Thymus (tissue), 11 donors: ENCODE results near the gene ANGPTL7. TPM values are rescaled to one million over a fixed set of nuclear protein-coding genes. Genes with fewer than 3 reads are reported as not detected.
"Not testable (repeated sequence)": the region's sequence is repeated elsewhere in the genome, so short reads cannot be mapped to it uniquely, and the experiment has no call there.

Source experiments
- DNase-seq, 9 donors: peaks; one replicate each; pipeline ENCODE4 v3.0.0-alpha.2; 2013; ENCODE audit warnings: low spot score in 9 of 9, low read depth in 6 of 9, missing footprints in 1 of 9
- H3K27ac ChIP-seq, 2 donors: one replicate each; pipeline ENCODE4 v1.5.1; 2013; ENCODE audit warnings: control low read depth in 1 of 2, low read depth in 1 of 2, low read length in 1 of 2, mild to moderate bottlenecking in 1 of 2, moderate library complexity in 1 of 2
- H3K27me3 ChIP-seq, 2 donors: one replicate each; pipeline ENCODE4 v1.5.1; 2013; ENCODE audit warnings: low read length in 1 of 2; ENCODE audit not compliant: control insufficient read depth in 2 of 2, insufficient read depth in 1 of 2
- H3K36me3 ChIP-seq, 2 donors: one replicate each; pipeline ENCODE4 v1.5.1; 2013; ENCODE audit warnings: low read length in 1 of 2, mild to moderate bottlenecking in 1 of 2, moderate library complexity in 1 of 2; ENCODE audit not compliant: control insufficient read depth in 2 of 2, insufficient read depth in 2 of 2
- H3K4me1 ChIP-seq, 2 donors: one replicate each; pipeline ENCODE4 v1.5.1; 2013; ENCODE audit warnings: low read length in 2 of 2; ENCODE audit not compliant: control insufficient read depth in 2 of 2, insufficient read depth in 2 of 2
- H3K4me3 ChIP-seq, 2 donors: one replicate each; pipeline ENCODE4 v1.5.1; 2013; ENCODE audit warnings: low read length in 2 of 2, control low read depth in 1 of 2, mild to moderate bottlenecking in 1 of 2
- H3K9me3 ChIP-seq, 2 donors: one replicate each; pipeline ENCODE4 v1.5.1; 2013; ENCODE audit warnings: low read length in 1 of 2, mild to moderate bottlenecking in 1 of 2; ENCODE audit not compliant: control insufficient read depth in 2 of 2, insufficient read depth in 1 of 2
- WGBS: extraction: QIAGEN DNeasy Blood & Tissue Kit; methylation state at CpG from one replicate; pipeline ENCODE4 v1.1.7; 2013; 5-methylcytosine and 5-hydroxymethylcytosine counted together
- polyA plus RNA-seq: library from polyadenylated mRNA; stranded (reverse); fragments of 200-250 nt; gene quantifications from one replicate; pipeline ENCODE4 v1.2.3, GENCODE V29; 2013
- total RNA-seq: library from RNA; stranded (reverse); fragments of 120-200 nt; gene quantifications from one replicate; pipeline ENCODE4 v1.2.4, GENCODE V29; 2013
- donor health status: healthy.

The ANGPTL7 gene
- total and polyA plus RNA-seq, 2 donors: 0.09 to 1.5 TPM

GRCh38 chr1:11158720-11159321, 30.3 kb upstream of the ANGPTL7 start:
- WGBS: 93% methylated on average over 3 of the region's 3 CpGs
- Histone ChIP-seq H3K4me1 (peaks cover 0 to 3% of the 10 kb centered on the region in 2 donors), H3K36me3 (peaks cover 27% of the 10 kb centered on the region in 2 donors), H3K9me3 (no peaks in the 10 kb centered on the region), H3K4me3 (no peak overlapping the region), H3K27ac (no peak overlapping the region), H3K27me3 (no peaks in the 10 kb centered on the region)
- DNase-seq: no peak

DNA sequence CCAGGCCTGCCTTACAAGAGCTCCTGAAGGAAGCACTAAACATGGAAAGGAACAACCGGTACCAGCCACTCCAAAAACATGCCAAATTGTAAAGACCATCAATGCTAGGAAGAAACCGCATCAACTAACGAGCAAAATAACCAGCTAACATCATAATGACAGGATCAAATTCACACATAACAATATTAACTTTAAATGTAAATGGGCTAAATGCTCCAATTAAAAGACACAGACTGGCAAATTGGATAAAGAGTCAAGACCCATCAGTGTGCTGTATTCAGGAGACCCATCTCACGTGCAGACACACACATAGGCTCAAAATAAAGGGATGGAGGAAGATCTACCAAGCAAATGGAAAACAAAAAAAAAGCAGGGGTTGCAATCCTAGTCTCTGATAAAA, 26.4 kb upstream of the ANGPTL7 start:
- not testable (repeated sequence) for H3K4me1 ChIP-seq, H3K36me3 ChIP-seq, DNase-seq, H3K4me3 ChIP-seq, H3K9me3 ChIP-seq, H3K27ac ChIP-seq, H3K27me3 ChIP-seq
- 98% methylated on average over 4 of the region's 4 CpGs for WGBS

DNA sequence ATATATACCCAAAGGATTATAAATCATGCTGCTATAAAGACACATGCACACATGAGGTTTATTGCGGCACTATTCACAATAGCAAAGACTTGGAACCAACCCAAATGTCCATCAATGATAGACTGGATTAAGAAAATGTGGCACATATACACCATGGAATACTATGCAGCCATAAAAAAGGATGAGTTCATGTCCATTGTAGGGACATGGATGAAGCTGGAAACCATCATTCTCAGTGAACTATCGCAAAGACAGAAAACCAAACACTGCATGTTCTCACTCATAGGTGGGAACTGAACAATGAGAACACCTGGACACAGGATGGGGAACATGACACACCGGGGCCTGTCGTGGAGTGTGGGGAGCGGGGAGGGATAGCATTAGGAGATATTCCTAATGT, 22.4 kb upstream of the ANGPTL7 start:
- H3K27ac ChIP-seq, H3K4me1 ChIP-seq, H3K27me3 ChIP-seq, H3K4me3 ChIP-seq, DNase-seq, H3K36me3 ChIP-seq, H3K9me3 ChIP-seq: not testable (repeated sequence)
- WGBS: 98% methylated on average over 5 of the region's 5 CpGs

- no peak overlapping the region for H3K27ac ChIP-seq
- H3K4me1 ChIP-seq: no peaks in the 10 kb centered on the region
- H3K36me3 ChIP-seq: peaks cover 5% of the 10 kb centered on the region in 2 donors
- 92% methylated on average over 1 of the region's 1 CpG for WGBS
- no peak for DNase-seq
- H3K4me3 ChIP-seq: no peak overlapping the region
- H3K27me3 ChIP-seq: no peaks in the 10 kb centered on the region
- no peaks in the 10 kb centered on the region for H3K9me3 ChIP-seq
Observed at GRCh38 chr1:11168731-11169130, 20.4 kb upstream of the ANGPTL7 start.

DNA sequence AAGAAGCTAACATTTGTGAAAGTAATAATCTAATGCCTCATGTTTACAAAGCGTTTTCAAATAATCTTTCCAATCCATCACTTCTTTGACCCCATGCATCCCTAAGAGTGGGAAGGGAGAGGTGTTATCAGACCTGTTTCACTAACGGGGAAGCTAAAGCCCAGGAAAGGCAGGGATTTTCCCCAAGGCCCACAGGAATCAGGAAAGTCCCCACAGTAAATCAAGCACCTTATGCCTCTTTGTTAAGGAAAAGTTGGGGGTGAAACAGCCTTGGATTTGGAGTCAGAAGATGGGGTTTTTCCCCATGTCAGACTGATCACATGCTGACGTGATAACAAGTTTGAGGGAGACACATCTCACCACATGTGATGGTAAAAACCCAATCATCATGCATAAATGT, 20.0 kb upstream of the ANGPTL7 start:
- Histone ChIP-seq H3K9me3 (no peaks in the 10 kb centered on the region), H3K36me3 (peaks cover 5% of the 10 kb centered on the region in 2 donors), H3K4me1 (no peaks in the 10 kb centered on the region), H3K27me3 (no peaks in the 10 kb centered on the region), H3K27ac (no peak overlapping the region), H3K4me3 (no peak overlapping the region)
- WGBS: 92% methylated on average over 3 of the region's 3 CpGs
- no peak for DNase-seq

GRCh38 chr1:11170102-11170501, 19.1 kb upstream of the ANGPTL7 start:
- peaks cover 5% of the 10 kb centered on the region in 2 donors for H3K36me3 ChIP-seq
- H3K27me3 ChIP-seq: no peaks in the 10 kb centered on the region
- no peak overlapping the region for H3K27ac ChIP-seq
- no peaks in the 10 kb centered on the region for H3K9me3 ChIP-seq
- no peak overlapping the region for H3K4me3 ChIP-seq
- 98% methylated on average over 2 of the region's 2 CpGs for WGBS
- no peak for DNase-seq
- no peaks in the 10 kb centered on the region for H3K4me1 ChIP-seq

GRCh38 chr1:11174261-11174942, 14.8 kb upstream of the ANGPTL7 start:
- H3K4me3 ChIP-seq: no peak overlapping the region
- DNase-seq: no peak
- H3K9me3 ChIP-seq: no peaks in the 10 kb centered on the region
- H3K4me1 ChIP-seq: no peaks in the 10 kb centered on the region
- peaks cover 3 to 11% of the 10 kb centered on the region in 2 donors for H3K36me3 ChIP-seq
- no peak overlapping the region for H3K27ac ChIP-seq
- WGBS: 95% methylated on average over 7 of the region's 7 CpGs
- no peaks in the 10 kb centered on the region for H3K27me3 ChIP-seq

GRCh38 chr1:11175461-11175860, 13.7 kb upstream of the ANGPTL7 start:
- Histone ChIP-seq H3K36me3 (peaks cover 8 to 20% of the 10 kb centered on the region in 2 donors), H3K27me3 (no peaks in the 10 kb centered on the region), H3K9me3 (no peaks in the 10 kb centered on the region), H3K27ac (no peak overlapping the region), H3K4me1 (no peaks in the 10 kb centered on the region), H3K4me3 (no peak overlapping the region)
- 99% methylated on average over 10 of the region's 10 CpGs for WGBS
- no peak for DNase-seq

DNA sequence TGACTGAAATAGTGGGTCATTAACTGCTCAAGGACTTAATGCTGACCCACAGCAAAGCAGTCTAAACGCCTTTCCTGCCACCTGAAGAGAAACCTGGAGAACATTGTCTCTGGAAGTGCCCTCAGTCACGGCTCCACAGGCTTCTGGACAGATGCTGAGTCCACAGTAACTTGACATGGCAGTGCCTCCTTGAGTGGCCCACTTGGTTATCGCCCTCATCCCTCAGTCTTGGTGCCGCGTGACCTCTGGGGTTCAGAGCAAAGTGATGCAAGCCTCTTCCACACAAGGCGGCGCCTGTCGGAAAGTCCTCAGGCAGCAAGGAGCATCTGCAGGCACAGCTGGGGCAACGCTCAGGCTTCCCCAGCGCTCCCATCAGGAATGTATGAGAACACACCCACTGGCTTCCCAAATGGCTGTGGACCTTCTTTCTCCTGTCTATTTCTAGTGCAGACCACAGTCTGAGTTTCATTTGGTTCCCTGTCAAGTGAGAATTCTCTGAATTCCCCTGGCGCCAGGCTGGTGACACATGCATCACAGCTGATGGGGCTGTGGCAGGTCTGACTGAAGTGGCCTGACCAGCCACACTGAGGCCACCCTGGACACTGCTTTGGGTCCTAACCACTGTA, 13.0 kb upstream of the ANGPTL7 start:
- DNase-seq: no peak
- H3K4me3 ChIP-seq: no peak overlapping the region
- no peak overlapping the region for H3K27ac ChIP-seq
- H3K36me3 ChIP-seq: peaks cover 8 to 20% of the 10 kb centered on the region in 2 donors
- 98% methylated on average over 11 of the region's 11 CpGs for WGBS
- H3K9me3 ChIP-seq: no peaks in the 10 kb centered on the region
- no peaks in the 10 kb centered on the region for H3K4me1 ChIP-seq
- no peaks in the 10 kb centered on the region for H3K27me3 ChIP-seq
